ENCODE data around the gene WFDC1.

GRCh38 chr16:84371553-84371865 lies 76.8 kb downstream of the WFDC1 start:
- no peak for TF ChIP-seq EZH2 (IDR thresholded peaks at IDR 0.05; ENCODE audit: insufficient read depth, low read length)
- TF ChIP-seq, protein P1, sequence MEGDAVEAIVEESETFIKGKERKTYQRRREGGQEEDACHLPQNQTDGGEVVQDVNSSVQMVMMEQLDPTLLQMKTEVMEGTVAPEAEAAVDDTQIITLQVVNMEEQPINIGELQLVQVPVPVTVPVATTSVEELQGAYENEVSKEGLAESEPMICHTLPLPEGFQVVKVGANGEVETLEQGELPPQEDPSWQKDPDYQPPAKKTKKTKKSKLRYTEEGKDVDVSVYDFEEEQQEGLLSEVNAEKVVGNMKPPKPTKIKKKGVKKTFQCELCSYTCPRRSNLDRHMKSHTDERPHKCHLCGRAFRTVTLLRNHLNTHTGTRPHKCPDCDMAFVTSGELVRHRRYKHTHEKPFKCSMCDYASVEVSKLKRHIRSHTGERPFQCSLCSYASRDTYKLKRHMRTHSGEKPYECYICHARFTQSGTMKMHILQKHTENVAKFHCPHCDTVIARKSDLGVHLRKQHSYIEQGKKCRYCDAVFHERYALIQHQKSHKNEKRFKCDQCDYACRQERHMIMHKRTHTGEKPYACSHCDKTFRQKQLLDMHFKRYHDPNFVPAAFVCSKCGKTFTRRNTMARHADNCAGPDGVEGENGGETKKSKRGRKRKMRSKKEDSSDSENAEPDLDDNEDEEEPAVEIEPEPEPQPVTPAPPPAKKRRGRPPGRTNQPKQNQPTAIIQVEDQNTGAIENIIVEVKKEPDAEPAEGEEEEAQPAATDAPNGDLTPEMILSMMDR (IDR thresholded peaks at IDR 0.05; ENCODE audit: insufficient read depth, low read depth, low read length): no peak

All from astrocyte (in vitro differentiated cells and primary cell).